Measurements from ENCODE around the gene LILRA1. TPM values are rescaled to one million over a fixed set of nuclear protein-coding genes. Genes with fewer than 3 reads are reported as not detected.
A peak's percentile ranks its signal among the peaks of the same experiment; 100 is the strongest.

Gene LILRA1
- total and polyA plus RNA-seq, 9 of the 15 experiments (the other 6 are each of a cell fraction or from before 2014, with no cell fraction given) = not detected

DNA sequence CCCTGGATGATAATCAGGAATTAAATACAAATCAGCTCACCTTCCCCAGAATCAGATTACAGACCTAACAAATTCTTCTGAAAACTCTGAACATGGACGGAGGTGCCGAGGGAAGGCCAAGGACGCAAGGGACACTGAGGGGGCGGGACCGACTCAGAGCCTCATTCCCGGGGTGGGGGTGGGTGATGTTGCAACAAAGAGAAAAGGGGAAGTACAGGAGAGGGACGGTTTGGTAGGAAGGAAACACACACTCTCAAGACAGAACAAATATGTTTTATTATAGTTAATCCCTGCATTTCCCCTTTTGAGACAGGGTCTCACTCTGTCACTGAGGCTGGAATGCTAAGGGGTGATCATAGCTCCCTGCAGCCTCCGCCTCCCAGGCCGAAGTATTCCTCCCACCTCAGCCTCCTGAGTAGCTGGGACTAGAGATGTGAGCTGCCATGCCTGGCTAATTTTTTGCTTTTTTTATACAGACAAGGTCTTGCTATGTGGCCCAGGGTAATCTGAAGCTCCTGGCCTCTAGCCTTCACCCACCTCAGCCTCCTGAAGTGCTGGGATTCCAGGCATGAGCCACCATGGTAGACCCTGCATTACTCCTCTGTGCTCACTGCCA is 20.6 kb upstream of the LILRA1 start (continued):
- TF ChIP-seq, protein P1, sequence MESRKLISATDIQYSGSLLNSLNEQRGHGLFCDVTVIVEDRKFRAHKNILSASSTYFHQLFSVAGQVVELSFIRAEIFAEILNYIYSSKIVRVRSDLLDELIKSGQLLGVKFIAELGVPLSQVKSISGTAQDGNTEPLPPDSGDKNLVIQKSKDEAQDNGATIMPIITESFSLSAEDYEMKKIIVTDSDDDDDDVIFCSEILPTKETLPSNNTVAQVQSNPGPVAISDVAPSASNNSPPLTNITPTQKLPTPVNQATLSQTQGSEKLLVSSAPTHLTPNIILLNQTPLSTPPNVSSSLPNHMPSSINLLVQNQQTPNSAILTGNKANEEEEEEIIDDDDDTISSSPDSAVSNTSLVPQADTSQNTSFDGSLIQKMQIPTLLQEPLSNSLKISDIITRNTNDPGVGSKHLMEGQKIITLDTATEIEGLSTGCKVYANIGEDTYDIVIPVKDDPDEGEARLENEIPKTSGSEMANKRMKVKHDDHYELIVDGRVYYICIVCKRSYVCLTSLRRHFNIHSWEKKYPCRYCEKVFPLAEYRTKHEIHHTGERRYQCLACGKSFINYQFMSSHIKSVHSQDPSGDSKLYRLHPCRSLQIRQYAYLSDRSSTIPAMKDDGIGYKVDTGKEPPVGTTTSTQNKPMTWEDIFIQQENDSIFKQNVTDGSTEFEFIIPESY (CRISPR knock-in tag; IDR thresholded peaks at IDR 0.05) = no peak
- TF ChIP-seq MECOM (CRISPR knock-in tag; IDR thresholded peaks at IDR 0.05) (no peak), ZNF354B (CRISPR knock-in tag; IDR thresholded peaks at IDR 0.05) (no peak), ZNF707 (CRISPR knock-in tag; conservative IDR thresholded peaks at IDR 0.05) (no peak), EP300 (IDR thresholded peaks at IDR 0.05; ENCODE audit: low read length) (peak; percentile 53), SMARCA5 (IDR thresholded peaks at IDR 0.05) (no peak), KLF16 (IDR thresholded peaks at IDR 0.05) (no peak), YBX1 (IDR thresholded peaks at IDR 0.05) (no peak), PHF20 (IDR thresholded peaks at IDR 0.05; ENCODE audit: partially characterized antibody) (no peak), MAZ (CRISPR knock-in tag; conservative IDR thresholded peaks at IDR 0.05 in 1 of 2, IDR thresholded peaks at IDR 0.05 in 1 of 2) (peak in 1 of 2 experiments; percentile 84; a peak in 2 of 4 replicates), FOXO4 (CRISPR knock-in tag; IDR thresholded peaks at IDR 0.05) (no peak), ZBTB40 (IDR thresholded peaks at IDR 0.05) (no peak), ZBTB40 (CRISPR knock-in tag; IDR thresholded peaks at IDR 0.05) (no peak), SRSF3 (IDR thresholded peaks at IDR 0.05; ENCODE audit: insufficient read depth, low read length) (no peak), FOXP1 (CRISPR knock-in tag; IDR thresholded peaks at IDR 0.05) (no peak), ZNF717 (CRISPR knock-in tag; IDR thresholded peaks at IDR 0.05) (no peak), ZFP1 (CRISPR knock-in tag; IDR thresholded peaks at IDR 0.05) (no peak), SAFB (IDR thresholded peaks at IDR 0.05; ENCODE audit: borderline replicate concordance, low read depth, low read length) (no peak)

Measured in K562 (cell line).